Muscle layer of duodenum (tissue), 2 donors: Measurements from ENCODE around the gene SSTR5.

Experiments used
- H3K27ac ChIP-seq: one replicate; pipeline ENCODE4 v1.7.0; 2013; ENCODE audit warnings: mild to moderate bottlenecking, low read length
- H3K27me3 ChIP-seq: one replicate; pipeline ENCODE4 v1.7.0; 2013; ENCODE audit warnings: low read depth, mild to moderate bottlenecking, control low read depth, low read length
- H3K36me3 ChIP-seq, 2 donors: one replicate each; pipeline ENCODE4 v1.7.0; 2013; ENCODE audit warnings: low read length in 2 of 2, control low read depth in 1 of 2, mild to moderate bottlenecking in 1 of 2; ENCODE audit not compliant: insufficient read depth in 2 of 2, control insufficient read depth in 1 of 2
- H3K4me1 ChIP-seq, 2 donors: one replicate each; pipeline ENCODE4 v1.7.0; 2013; ENCODE audit warnings: low read length in 2 of 2, mild to moderate bottlenecking in 2 of 2, control low read depth in 1 of 2, moderate library complexity in 1 of 2; ENCODE audit not compliant: insufficient read depth in 2 of 2, control insufficient read depth in 1 of 2
- H3K4me3 ChIP-seq, 2 donors: one replicate each; pipeline ENCODE4 v1.7.0; 2013; ENCODE audit warnings: low read length in 2 of 2, low read depth in 1 of 2, mild to moderate bottlenecking in 1 of 2
- H3K9me3 ChIP-seq, 2 donors: one replicate each; pipeline ENCODE4 v1.7.0; 2013; ENCODE audit warnings: low read length in 2 of 2, control low read depth in 1 of 2, mild to moderate bottlenecking in 1 of 2; ENCODE audit not compliant: control insufficient read depth in 1 of 2
- donor health status: healthy.

Gene SSTR5

GRCh38 chr16:1049113-1049975, 23.2 kb upstream of the SSTR5 start:
- no peaks in the 10 kb centered on the region for H3K27me3 ChIP-seq
- H3K27ac ChIP-seq, result no peak overlapping the region
- no peaks in the 10 kb centered on the region for H3K36me3 ChIP-seq
- no peaks in the 10 kb centered on the region for H3K9me3 ChIP-seq
- H3K4me1 ChIP-seq, result peaks cover 0 to 15% of the 10 kb centered on the region in 2 donors
- no peak overlapping the region for H3K4me3 ChIP-seq

GRCh38 chr16:1049976-1050247, 22.6 kb upstream of the SSTR5 start:
- Histone ChIP-seq H3K9me3 (no peaks in the 10 kb centered on the region), H3K4me1 (peaks cover 0 to 15% of the 10 kb centered on the region in 2 donors), H3K27me3 (no peaks in the 10 kb centered on the region), H3K4me3 (no peak overlapping the region), H3K36me3 (no peaks in the 10 kb centered on the region), H3K27ac (no peak overlapping the region)

- H3K27me3 ChIP-seq, result no peaks in the 10 kb centered on the region
- no peak overlapping the region for H3K27ac ChIP-seq
- peaks cover 0 to 12% of the 10 kb centered on the region in 2 donors for H3K4me1 ChIP-seq
- H3K4me3 ChIP-seq, result no peak overlapping the region
- no peaks in the 10 kb centered on the region for H3K36me3 ChIP-seq
- H3K9me3 ChIP-seq, result no peaks in the 10 kb centered on the region
These were observed 22.0 kb upstream of the SSTR5 start for GRCh38 chr16:1050516-1050915.

GRCh38 chr16:1050921-1051320, 21.6 kb upstream of the SSTR5 start:
- Histone ChIP-seq H3K27ac (no peak overlapping the region), H3K9me3 (no peaks in the 10 kb centered on the region), H3K4me1 (peaks cover 0 to 9% of the 10 kb centered on the region in 2 donors)

GRCh38 chr16:1051446-1051845, 21.1 kb upstream of the SSTR5 start:
- Histone ChIP-seq H3K4me1 (peaks cover 0 to 6% of the 10 kb centered on the region in 2 donors), H3K4me3 (no peak overlapping the region), H3K27ac (no peak overlapping the region), H3K9me3 (no peaks in the 10 kb centered on the region), H3K27me3 (no peaks in the 10 kb centered on the region), H3K36me3 (no peaks in the 10 kb centered on the region)

More at GRCh38 chr16:1050921-1051320, 21.6 kb upstream of the SSTR5 start:
- no peaks in the 10 kb centered on the region for H3K27me3 ChIP-seq
- no peak overlapping the region for H3K4me3 ChIP-seq
- no peaks in the 10 kb centered on the region for H3K36me3 ChIP-seq

- no peaks in the 10 kb centered on the region for H3K27me3 ChIP-seq
- no peak overlapping the region for H3K4me3 ChIP-seq
- peaks cover 0 to 7% of the 10 kb centered on the region in 2 donors for H3K9me3 ChIP-seq
- H3K4me1 ChIP-seq, result peaks cover 0 to 4% of the 10 kb centered on the region in 2 donors
- H3K36me3 ChIP-seq, result no peaks in the 10 kb centered on the region
- H3K27ac ChIP-seq, result no peak overlapping the region
These were observed 19.8 kb upstream of the SSTR5 start for GRCh38 chr16:1052721-1053120.

GRCh38 chr16:1053121-1053521, 19.4 kb upstream of the SSTR5 start:
- no peak overlapping the region for H3K4me3 ChIP-seq
- no peak overlapping the region for H3K27ac ChIP-seq

GRCh38 chr16:1053700-1054368, 18.7 kb upstream of the SSTR5 start:
- H3K4me1 ChIP-seq, result no peaks in the 10 kb centered on the region
- no peaks in the 10 kb centered on the region for H3K27me3 ChIP-seq
- no peak overlapping the region for H3K27ac ChIP-seq
- no peak overlapping the region for H3K4me3 ChIP-seq
- no peaks in the 10 kb centered on the region for H3K36me3 ChIP-seq
- peaks cover 0 to 7% of the 10 kb centered on the region in 2 donors for H3K9me3 ChIP-seq

More at GRCh38 chr16:1053121-1053521, 19.4 kb upstream of the SSTR5 start:
- H3K9me3 ChIP-seq, result peaks cover 0 to 7% of the 10 kb centered on the region in 2 donors
- H3K36me3 ChIP-seq, result no peaks in the 10 kb centered on the region
- no peaks in the 10 kb centered on the region for H3K27me3 ChIP-seq
- peaks cover 0 to 3% of the 10 kb centered on the region in 2 donors for H3K4me1 ChIP-seq

GRCh38 chr16:1054660-1055556, 17.6 kb upstream of the SSTR5 start:
- no peaks in the 10 kb centered on the region for H3K27me3 ChIP-seq
- no peaks in the 10 kb centered on the region for H3K4me1 ChIP-seq
- no peaks in the 10 kb centered on the region for H3K36me3 ChIP-seq
- no peak overlapping the region for H3K27ac ChIP-seq
- peaks cover 0 to 12% of the 10 kb centered on the region in 2 donors for H3K9me3 ChIP-seq
- no peak overlapping the region for H3K4me3 ChIP-seq

- H3K27ac ChIP-seq, result no peak overlapping the region
- H3K27me3 ChIP-seq, result no peaks in the 10 kb centered on the region
- H3K9me3 ChIP-seq, result peaks cover 0 to 12% of the 10 kb centered on the region in 2 donors
- no peak overlapping the region for H3K4me3 ChIP-seq
- H3K4me1 ChIP-seq, result no peaks in the 10 kb centered on the region
- H3K36me3 ChIP-seq, result no peaks in the 10 kb centered on the region
These were observed 17.0 kb upstream of the SSTR5 start for GRCh38 chr16:1055557-1055924.

GRCh38 chr16:1056196-1056595, 16.4 kb upstream of the SSTR5 start:
- peaks cover 0 to 12% of the 10 kb centered on the region in 2 donors for H3K9me3 ChIP-seq
- no peak overlapping the region for H3K27ac ChIP-seq
- H3K4me1 ChIP-seq, result no peaks in the 10 kb centered on the region
- H3K36me3 ChIP-seq, result no peaks in the 10 kb centered on the region
- H3K27me3 ChIP-seq, result no peaks in the 10 kb centered on the region
- H3K4me3 ChIP-seq, result no peak overlapping the region
